Fibroblast of lung (primary cell): Measurements from ENCODE around the gene ADORA2B.

Experiments
- EZH2 ChIP-seq: IDR thresholded peaks from 2 replicates; pipeline ENCODE4 v1.5.1; 2012; ENCODE audit warnings: low read length, control low read depth, mild to moderate bottlenecking; ENCODE audit errors: missing control alignments
- TF ChIP-seq, protein P1 (sequence below), 2 donors: IDR thresholded peaks in 1 of 2; conservative IDR thresholded peaks in 1 of 2; 1 replicate in 1 of 2; 2 replicates in 1 of 2; pipeline ENCODE4 v1.5.1; 2011 to 2012; ENCODE audit warnings: low read length in 2 of 2, control low read depth in 1 of 2, inconsistent platforms in 1 of 2, low read depth in 1 of 2, mild to moderate bottlenecking in 1 of 2

DNA sequence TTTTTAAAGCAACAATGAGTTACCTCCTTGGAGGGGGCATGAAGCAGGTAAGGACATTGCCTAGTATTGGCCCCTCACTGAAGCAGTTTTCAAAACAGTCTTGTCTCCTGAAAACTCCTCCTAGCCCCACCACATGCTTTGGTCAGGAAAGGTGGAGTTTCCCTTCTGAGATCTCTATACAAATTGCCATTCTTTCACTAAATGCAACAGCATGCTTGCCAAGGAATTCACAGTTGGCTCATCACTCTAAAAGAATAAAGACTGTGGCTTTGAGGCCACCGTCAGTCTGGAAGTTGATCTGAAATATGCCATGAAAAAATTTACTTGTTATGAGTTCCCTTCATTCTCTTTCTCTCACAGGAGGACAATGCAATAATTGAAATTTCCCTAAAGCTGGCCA is 58.9 kb downstream of the ADORA2B start:
- TF ChIP-seq EZH2: no peak
- TF ChIP-seq, protein P1, sequence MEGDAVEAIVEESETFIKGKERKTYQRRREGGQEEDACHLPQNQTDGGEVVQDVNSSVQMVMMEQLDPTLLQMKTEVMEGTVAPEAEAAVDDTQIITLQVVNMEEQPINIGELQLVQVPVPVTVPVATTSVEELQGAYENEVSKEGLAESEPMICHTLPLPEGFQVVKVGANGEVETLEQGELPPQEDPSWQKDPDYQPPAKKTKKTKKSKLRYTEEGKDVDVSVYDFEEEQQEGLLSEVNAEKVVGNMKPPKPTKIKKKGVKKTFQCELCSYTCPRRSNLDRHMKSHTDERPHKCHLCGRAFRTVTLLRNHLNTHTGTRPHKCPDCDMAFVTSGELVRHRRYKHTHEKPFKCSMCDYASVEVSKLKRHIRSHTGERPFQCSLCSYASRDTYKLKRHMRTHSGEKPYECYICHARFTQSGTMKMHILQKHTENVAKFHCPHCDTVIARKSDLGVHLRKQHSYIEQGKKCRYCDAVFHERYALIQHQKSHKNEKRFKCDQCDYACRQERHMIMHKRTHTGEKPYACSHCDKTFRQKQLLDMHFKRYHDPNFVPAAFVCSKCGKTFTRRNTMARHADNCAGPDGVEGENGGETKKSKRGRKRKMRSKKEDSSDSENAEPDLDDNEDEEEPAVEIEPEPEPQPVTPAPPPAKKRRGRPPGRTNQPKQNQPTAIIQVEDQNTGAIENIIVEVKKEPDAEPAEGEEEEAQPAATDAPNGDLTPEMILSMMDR (conservative IDR thresholded peaks at IDR 0.05 in 1 of 2, IDR thresholded peaks at IDR 0.05 in 1 of 2; ENCODE audit: low read depth in 1 of 2, low read length in 2 of 2): no peak
